ENCODE measurements around the gene MPRIP. TPM values are rescaled to one million over a fixed set of nuclear protein-coding genes. Genes with fewer than 3 reads are reported as not detected.
A peak's percentile ranks its signal among the peaks of the same experiment; 100 is the strongest.

The MPRIP gene
- total RNA-seq, 1 donor from 2014 or later, result 392 TPM

- Mint-ChIP-seq H3K36me3 (ENCODE audit: low read depth, unreplicated experiment) (peaks cover 16% of the 10 kb centered on the region), H3K27ac (ENCODE audit: unreplicated experiment) (no peak overlapping the region), H3K27me3 (ENCODE audit: unreplicated experiment) (peaks cover 4% of the 10 kb centered on the region), H3K4me1 (ENCODE audit: unreplicated experiment) (peaks cover 8% of the 10 kb centered on the region), H3K9me3 (ENCODE audit: unreplicated experiment) (no peaks in the 10 kb centered on the region), H3K4me3 (ENCODE audit: unreplicated experiment) (peak overlapping the region; percentile 99)
- TF ChIP-seq, protein P1, sequence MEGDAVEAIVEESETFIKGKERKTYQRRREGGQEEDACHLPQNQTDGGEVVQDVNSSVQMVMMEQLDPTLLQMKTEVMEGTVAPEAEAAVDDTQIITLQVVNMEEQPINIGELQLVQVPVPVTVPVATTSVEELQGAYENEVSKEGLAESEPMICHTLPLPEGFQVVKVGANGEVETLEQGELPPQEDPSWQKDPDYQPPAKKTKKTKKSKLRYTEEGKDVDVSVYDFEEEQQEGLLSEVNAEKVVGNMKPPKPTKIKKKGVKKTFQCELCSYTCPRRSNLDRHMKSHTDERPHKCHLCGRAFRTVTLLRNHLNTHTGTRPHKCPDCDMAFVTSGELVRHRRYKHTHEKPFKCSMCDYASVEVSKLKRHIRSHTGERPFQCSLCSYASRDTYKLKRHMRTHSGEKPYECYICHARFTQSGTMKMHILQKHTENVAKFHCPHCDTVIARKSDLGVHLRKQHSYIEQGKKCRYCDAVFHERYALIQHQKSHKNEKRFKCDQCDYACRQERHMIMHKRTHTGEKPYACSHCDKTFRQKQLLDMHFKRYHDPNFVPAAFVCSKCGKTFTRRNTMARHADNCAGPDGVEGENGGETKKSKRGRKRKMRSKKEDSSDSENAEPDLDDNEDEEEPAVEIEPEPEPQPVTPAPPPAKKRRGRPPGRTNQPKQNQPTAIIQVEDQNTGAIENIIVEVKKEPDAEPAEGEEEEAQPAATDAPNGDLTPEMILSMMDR (IDR thresholded peaks at IDR 0.05; ENCODE audit: unreplicated experiment), result no peak
- no peak for DNase-seq (ENCODE audit: low spot score)
These were observed 193.2 kb downstream of the MPRIP start for GRCh38 chr17:17235212-17236174.

- TF ChIP-seq, protein P1 (IDR thresholded peaks at IDR 0.05; ENCODE audit: unreplicated experiment), result no peak
- H3K27me3 Mint-ChIP-seq (ENCODE audit: unreplicated experiment), result peaks cover 4% of the 10 kb centered on the region
- peak overlapping the region; percentile 99 for H3K4me3 Mint-ChIP-seq (ENCODE audit: unreplicated experiment)
- no peaks in the 10 kb centered on the region for H3K9me3 Mint-ChIP-seq (ENCODE audit: unreplicated experiment)
- peaks cover 15% of the 10 kb centered on the region for H3K36me3 Mint-ChIP-seq (ENCODE audit: low read depth, unreplicated experiment)
- peaks cover 8% of the 10 kb centered on the region for H3K4me1 Mint-ChIP-seq (ENCODE audit: unreplicated experiment)
- H3K27ac Mint-ChIP-seq (ENCODE audit: unreplicated experiment), result peak overlapping the region; percentile 94
- no peak for DNase-seq (ENCODE audit: low spot score)
These were observed 194.2 kb downstream of the MPRIP start for GRCh38 chr17:17236295-17237025.

GRCh38 chr17:17237026-17237799 lies 195.0 kb downstream of the MPRIP start, which contains the start of gene FLCN:
FLCN (minus strand) TSS chr17:17237168; CDS start chr17:17228137, 9,031 bp downstream.
- peaks cover 8% of the 10 kb centered on the region for H3K36me3 Mint-ChIP-seq (ENCODE audit: low read depth, unreplicated experiment)
- TF ChIP-seq, protein P1 (IDR thresholded peaks at IDR 0.05; ENCODE audit: unreplicated experiment), result no peak
- peak; percentile 71 for DNase-seq (ENCODE audit: low spot score)
- peak within 1 kb of the TSS; percentile 98 for H3K27ac Mint-ChIP-seq (ENCODE audit: unreplicated experiment)
- H3K4me1 Mint-ChIP-seq (ENCODE audit: unreplicated experiment), result peaks cover 8% of the 10 kb centered on the region
- peaks cover 2% of the 10 kb centered on the region for H3K27me3 Mint-ChIP-seq (ENCODE audit: unreplicated experiment)
- H3K4me3 Mint-ChIP-seq (ENCODE audit: unreplicated experiment), result peak within 1 kb of the TSS; percentile 99
- no peaks in the 10 kb centered on the region for H3K9me3 Mint-ChIP-seq (ENCODE audit: unreplicated experiment)

- Mint-ChIP-seq H3K27me3 (ENCODE audit: unreplicated experiment) (no peaks in the 10 kb centered on the region), H3K36me3 (ENCODE audit: low read depth, unreplicated experiment) (peaks cover 4% of the 10 kb centered on the region), H3K27ac (ENCODE audit: unreplicated experiment) (no peak overlapping the region), H3K9me3 (ENCODE audit: unreplicated experiment) (no peaks in the 10 kb centered on the region), H3K4me1 (ENCODE audit: unreplicated experiment) (peaks cover 8% of the 10 kb centered on the region), H3K4me3 (ENCODE audit: unreplicated experiment) (no peak overlapping the region)
- no peak for DNase-seq (ENCODE audit: low spot score)
- TF ChIP-seq, protein P1 (IDR thresholded peaks at IDR 0.05; ENCODE audit: unreplicated experiment), result no peak
These were observed 197.6 kb downstream of the MPRIP start for GRCh38 chr17:17239832-17240231.
